GM19324 (cell line): ENCODE data around the gene TEX29.

Experiments used
- ATAC-seq: cut with Tn5 transposase; IDR thresholded peaks from one replicate; pipeline ENCODE4 v1.9.1; 2021; ENCODE audit warnings: mild to moderate bottlenecking, moderate library complexity; ENCODE audit not compliant: unreplicated experiment, low FRiP score

TEX29 gene

DNA sequence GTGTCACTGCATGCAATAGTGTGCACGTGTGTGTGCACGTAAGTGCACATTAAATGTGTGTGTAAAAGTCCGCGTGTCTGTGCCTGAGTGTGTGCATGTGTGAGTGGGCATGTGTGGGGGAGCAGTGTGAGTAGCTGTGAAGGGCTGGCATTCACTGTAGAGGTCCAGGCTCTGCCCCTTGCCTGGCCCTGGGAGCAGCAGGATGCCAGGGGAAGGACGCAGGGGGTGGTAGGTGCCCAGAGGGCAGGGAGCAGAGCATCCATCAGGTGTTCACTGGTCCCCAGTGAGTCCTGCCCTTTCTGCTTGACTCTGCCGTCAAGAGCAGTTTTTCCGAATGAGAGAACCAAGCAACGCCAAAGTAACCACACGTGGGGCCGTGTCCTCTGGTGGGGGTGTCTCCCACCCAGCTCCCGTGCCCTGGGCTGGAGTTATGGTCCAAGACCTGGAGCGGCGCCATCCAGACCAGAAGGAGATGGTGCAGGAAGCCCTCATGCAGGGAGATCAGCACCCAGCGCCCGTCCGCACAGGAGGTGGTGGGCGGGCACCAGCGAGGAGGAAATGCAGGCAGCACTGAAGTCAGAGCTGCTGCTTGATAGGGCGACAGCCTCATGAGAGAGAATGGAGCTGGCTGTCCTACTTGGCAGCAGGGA lies 68.5 kb downstream of the TEX29 start:
- ATAC-seq = no peak

DNA sequence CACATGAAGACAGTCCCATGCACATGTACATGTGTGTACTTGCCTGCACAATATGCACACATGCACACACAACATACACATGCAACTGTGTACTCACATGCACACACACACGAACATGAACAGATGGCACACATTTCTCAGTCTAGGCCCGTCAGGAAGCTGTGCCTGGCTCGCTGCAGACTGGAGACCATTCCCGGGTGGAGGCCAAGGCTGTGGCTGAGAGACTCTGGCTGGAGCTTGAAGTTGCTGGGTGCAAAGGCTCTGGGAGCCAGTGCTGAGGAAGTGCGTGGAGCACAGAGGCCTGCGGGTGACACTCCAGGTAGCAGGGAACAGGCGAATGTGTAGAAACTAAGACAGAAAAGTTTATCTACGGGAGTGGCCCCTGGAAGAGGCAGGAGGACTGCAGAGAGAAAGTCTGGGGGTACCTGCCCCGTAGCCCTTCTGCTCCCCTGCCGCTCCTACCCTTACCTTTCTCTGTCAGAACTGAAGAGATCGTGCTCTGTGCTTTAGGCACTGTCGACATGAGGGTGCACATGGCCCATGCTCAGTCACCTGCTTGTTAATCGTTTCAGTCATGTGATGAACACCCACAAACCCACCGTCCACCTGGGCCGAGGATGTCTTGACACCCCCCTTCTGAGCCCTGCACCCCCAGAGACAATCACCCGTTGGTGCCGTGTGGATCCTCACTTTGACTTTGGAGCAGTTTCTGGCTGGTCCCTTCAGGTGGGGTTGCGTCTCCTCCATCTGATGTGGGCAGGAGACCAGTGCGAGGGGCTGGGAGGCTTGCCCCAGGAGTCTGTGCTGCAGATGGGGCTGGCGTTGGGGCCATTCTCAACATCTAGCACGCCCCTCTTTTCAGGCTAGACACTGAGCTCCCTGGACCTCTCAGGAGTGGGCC lies 69.4 kb downstream of the TEX29 start:
- ATAC-seq = no peak

DNA sequence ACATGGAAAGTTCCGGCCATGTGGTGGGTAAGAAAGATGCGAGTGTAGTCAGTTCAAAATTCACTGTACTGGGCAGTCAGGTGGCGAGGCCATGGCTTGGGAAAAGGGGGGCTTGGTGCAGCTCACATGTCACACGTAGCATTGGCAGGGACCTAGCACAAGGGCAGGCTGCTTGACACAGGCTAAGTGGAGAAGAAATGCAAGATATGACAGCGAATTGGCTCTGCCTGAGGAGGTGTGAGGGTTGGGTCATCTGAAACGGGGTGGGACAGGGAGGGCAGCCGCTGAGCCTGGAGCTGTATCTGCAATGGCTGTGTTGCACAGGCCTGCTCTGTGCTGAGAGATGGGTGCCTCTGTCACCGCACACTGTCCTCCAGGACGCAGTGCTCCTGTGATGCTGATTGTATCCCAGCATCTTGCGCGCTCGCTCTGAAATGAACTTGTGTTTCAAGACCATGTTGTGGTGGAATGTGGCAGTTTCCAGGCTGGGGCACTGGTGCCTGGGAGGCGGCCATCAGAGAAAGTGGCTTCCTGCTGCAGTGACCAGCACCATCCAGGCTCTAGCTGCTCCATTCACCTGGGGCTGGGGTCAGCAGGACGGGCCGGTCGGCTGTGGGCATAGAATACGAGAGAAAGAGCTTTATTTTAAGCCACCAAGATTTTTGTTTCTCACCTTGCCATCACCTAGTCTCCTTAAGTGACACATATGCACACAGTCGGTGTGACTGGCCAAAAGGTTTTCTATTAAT lies 70.3 kb downstream of the TEX29 start:
- no peak for ATAC-seq

GRCh38 chr13:111392486-111392885 lies 72.0 kb downstream of the TEX29 start:
- no peak for ATAC-seq

DNA sequence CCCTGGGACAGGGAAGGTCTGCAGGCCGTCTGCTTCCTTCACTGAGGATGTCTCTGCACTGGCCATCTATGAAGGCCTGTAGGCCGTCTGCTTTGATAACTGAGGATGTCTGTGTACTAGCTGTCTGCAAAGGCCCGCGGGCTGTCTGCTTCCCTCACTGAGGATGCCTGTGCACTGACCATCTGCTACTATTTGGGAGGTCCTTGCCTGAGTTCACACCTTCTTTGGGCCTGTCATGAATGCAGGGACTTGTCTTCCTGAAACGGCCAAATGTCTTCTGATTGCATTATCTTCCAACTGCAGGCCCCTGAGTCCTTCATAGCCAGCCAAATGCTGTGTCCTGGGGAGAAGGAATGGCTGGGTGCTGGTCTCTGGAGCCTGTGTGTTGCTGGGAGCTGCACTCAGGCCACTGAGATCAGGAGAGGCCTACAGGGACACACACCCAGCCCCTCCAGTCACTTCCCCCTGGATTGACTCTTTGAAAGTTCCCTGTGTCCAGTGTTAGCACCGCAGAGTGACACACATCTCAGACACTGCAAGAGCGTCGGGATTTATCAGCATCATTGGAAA lies 72.9 kb downstream of the TEX29 start:
- no peak for ATAC-seq
